Neural progenitor cell (in vitro differentiated cells): ENCODE data around the gene IL31RA. TPM values are rescaled to one million over a fixed set of nuclear protein-coding genes. Genes with fewer than 3 reads are reported as not detected.
"Not testable (repeated sequence)": the region's sequence is repeated elsewhere in the genome, so short reads cannot be mapped to it uniquely, and the experiment has no call there.

Source experiments
- DNase-seq: peaks from one replicate; pipeline ENCODE4 v3.0.0-alpha.2; 2016; ENCODE audit warnings: low spot score
- H2AFZ ChIP-seq: fragments of 200-600 bp; sonication (generic); replicated peaks from 2 replicates; pipeline ENCODE4 v1.6.1; 2016; ENCODE audit warnings: antibody characterized with exemption
- H3F3A ChIP-seq: fragments of 200-600 bp; sonication (generic); 2 replicates; pipeline ENCODE4 v1.6.1; 2016; ENCODE audit warnings: antibody characterized with exemption, low read depth
- H3K27ac ChIP-seq: fragments of 200-600 bp; sonication (generic); 2 replicates; pipeline ENCODE4 v1.5.1; 2016; ENCODE audit warnings: mild to moderate bottlenecking
- H3K27me3 ChIP-seq: fragments of 200-600 bp; sonication (generic); 2 replicates; pipeline ENCODE4 v1.6.1; 2016; ENCODE audit warnings: mild to moderate bottlenecking, moderate library complexity
- H3K36me3 ChIP-seq: fragments of 200-600 bp; sonication (generic); 2 replicates; pipeline ENCODE4 v1.5.1; 2016
- H3K4me1 ChIP-seq: fragments of 200-600 bp; sonication (generic); 2 replicates; pipeline ENCODE4 v1.6.1; 2016; ENCODE audit warnings: mixed run types
- H3K4me2 ChIP-seq: fragments of 200-600 bp; sonication (generic); 2 replicates; pipeline ENCODE4 v1.6.1; 2016
- H3K4me3 ChIP-seq: fragments of 200-600 bp; sonication (generic); 2 replicates; pipeline ENCODE4 v1.5.1; 2016
- H3K79me2 ChIP-seq: fragments of 200-600 bp; sonication (generic); 2 replicates; pipeline ENCODE4 v1.6.1; 2016; ENCODE audit warnings: low read depth
- H3K9ac ChIP-seq: fragments of 200-600 bp; sonication (generic); 2 replicates; pipeline ENCODE4 v1.6.1; 2016
- H3K9me3 ChIP-seq: fragments of 200-600 bp; sonication (generic); 2 replicates; pipeline ENCODE4 v1.5.1; 2016; ENCODE audit warnings: low read depth
- H4K20me1 ChIP-seq: fragments of 200-600 bp; sonication (generic); 2 replicates; pipeline ENCODE4 v1.6.1; 2016; ENCODE audit warnings: low read depth
- H3K27ac Mint-ChIP-seq: 3 replicates; pipeline ENCODE4 v1.8.0; 2021; ENCODE audit warnings: mixed read lengths
- H3K27me3 Mint-ChIP-seq: 2 replicates; pipeline ENCODE4 v1.8.0; 2022; ENCODE audit warnings: low read depth, mild to moderate bottlenecking, inconsistent platforms, moderate library complexity, mixed read lengths; ENCODE audit not compliant: insufficient read depth
- H3K36me3 Mint-ChIP-seq: 3 replicates; pipeline ENCODE4 v1.8.0; 2021; ENCODE audit warnings: mixed read lengths
- H3K4me1 Mint-ChIP-seq: 3 replicates; pipeline ENCODE4 v1.8.0; 2021; ENCODE audit warnings: mixed read lengths
- H3K4me3 Mint-ChIP-seq: 3 replicates; pipeline ENCODE4 v1.8.0; 2021; ENCODE audit warnings: mild to moderate bottlenecking, moderate library complexity, mixed read lengths
- H3K9me3 Mint-ChIP-seq: 3 replicates; pipeline ENCODE4 v1.8.0; 2020; ENCODE audit warnings: mixed read lengths
- EZH2 ChIP-seq: fragments of 200-600 bp; sonication (generic); IDR thresholded peaks from 2 replicates; pipeline ENCODE4 v1.6.1; 2017; ENCODE audit warnings: antibody characterized with exemption, mild to moderate bottlenecking, moderate library complexity
- EZH2phosphoT487 ChIP-seq: fragments of 200-600 bp; sonication (generic); IDR thresholded peaks from 2 replicates; pipeline ENCODE4 v1.6.1; 2017; ENCODE audit warnings: antibody characterized with exemption
- total RNA-seq: library from RNA; depleted of rRNA; stranded (reverse); fragments of >200 nt; gene quantifications from 2 replicates; pipeline ENCODE4 v1.2.3, GENCODE V29; 2015; ENCODE audit warnings: low replicate concordance
- TF ChIP-seq, protein P1 (sequence below): fragments of 200-600 bp; sonication (generic); IDR thresholded peaks from 2 replicates; pipeline ENCODE4 v1.5.1; 2017; ENCODE audit warnings: antibody characterized with exemption, mild to moderate bottlenecking

IL31RA gene
- total RNA-seq, 1 donor from 2014 or later, result not detected

- no peaks in the 10 kb centered on the region for H3F3A ChIP-seq
- H3K27ac ChIP-seq, result no peak overlapping the region
- no peak for DNase-seq
- TF ChIP-seq EZH2, result no peak
- TF ChIP-seq, protein P1, sequence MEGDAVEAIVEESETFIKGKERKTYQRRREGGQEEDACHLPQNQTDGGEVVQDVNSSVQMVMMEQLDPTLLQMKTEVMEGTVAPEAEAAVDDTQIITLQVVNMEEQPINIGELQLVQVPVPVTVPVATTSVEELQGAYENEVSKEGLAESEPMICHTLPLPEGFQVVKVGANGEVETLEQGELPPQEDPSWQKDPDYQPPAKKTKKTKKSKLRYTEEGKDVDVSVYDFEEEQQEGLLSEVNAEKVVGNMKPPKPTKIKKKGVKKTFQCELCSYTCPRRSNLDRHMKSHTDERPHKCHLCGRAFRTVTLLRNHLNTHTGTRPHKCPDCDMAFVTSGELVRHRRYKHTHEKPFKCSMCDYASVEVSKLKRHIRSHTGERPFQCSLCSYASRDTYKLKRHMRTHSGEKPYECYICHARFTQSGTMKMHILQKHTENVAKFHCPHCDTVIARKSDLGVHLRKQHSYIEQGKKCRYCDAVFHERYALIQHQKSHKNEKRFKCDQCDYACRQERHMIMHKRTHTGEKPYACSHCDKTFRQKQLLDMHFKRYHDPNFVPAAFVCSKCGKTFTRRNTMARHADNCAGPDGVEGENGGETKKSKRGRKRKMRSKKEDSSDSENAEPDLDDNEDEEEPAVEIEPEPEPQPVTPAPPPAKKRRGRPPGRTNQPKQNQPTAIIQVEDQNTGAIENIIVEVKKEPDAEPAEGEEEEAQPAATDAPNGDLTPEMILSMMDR, result no peak
- TF ChIP-seq EZH2phosphoT487, result no peak
- no peaks in the 10 kb centered on the region for H3K4me1 ChIP-seq
- H3K27me3 Mint-ChIP-seq, result no peaks in the 10 kb centered on the region
- H3K4me2 ChIP-seq, result no peak overlapping the region
- H3K4me3 Mint-ChIP-seq, result no peak overlapping the region
- no peaks in the 10 kb centered on the region for H3K4me1 Mint-ChIP-seq
- no peaks in the 10 kb centered on the region for H3K9me3 ChIP-seq
- H3K9me3 Mint-ChIP-seq, result no peaks in the 10 kb centered on the region
- H3K79me2 ChIP-seq, result no peaks in the 10 kb centered on the region
- H3K36me3 Mint-ChIP-seq, result no peaks in the 10 kb centered on the region
- no peak overlapping the region for H3K27ac Mint-ChIP-seq
- H3K9ac ChIP-seq, result no peak overlapping the region
- no peaks in the 10 kb centered on the region for H4K20me1 ChIP-seq
- H3K27me3 ChIP-seq, result no peaks in the 10 kb centered on the region
- H2AFZ ChIP-seq, result no peak overlapping the region
- no peaks in the 10 kb centered on the region for H3K36me3 ChIP-seq
- H3K4me3 ChIP-seq, result no peak overlapping the region
Measured at GRCh38 chr5:55935371-55935770, 84.2 kb downstream of the IL31RA start.

GRCh38 chr5:55936100-55936693 lies 85.0 kb downstream of the IL31RA start:
- Histone ChIP-seq H3K27ac (no peak overlapping the region), H3K4me1 (no peaks in the 10 kb centered on the region), H3F3A (no peaks in the 10 kb centered on the region), H3K9ac (no peak overlapping the region), H3K4me2 (no peak overlapping the region), H2AFZ (no peak overlapping the region), H3K4me3 (no peak overlapping the region), H3K27me3 (no peaks in the 10 kb centered on the region), H3K9me3 (no peaks in the 10 kb centered on the region), H3K79me2 (no peaks in the 10 kb centered on the region), H4K20me1 (no peaks in the 10 kb centered on the region), H3K36me3 (no peaks in the 10 kb centered on the region)
- Mint-ChIP-seq H3K27ac (no peak overlapping the region), H3K4me1 (no peaks in the 10 kb centered on the region), H3K9me3 (no peaks in the 10 kb centered on the region), H3K36me3 (no peaks in the 10 kb centered on the region), H3K27me3 (no peaks in the 10 kb centered on the region), H3K4me3 (no peak overlapping the region)
- DNase-seq, result peak; percentile 84
- TF ChIP-seq EZH2 (no peak), EZH2phosphoT487 (no peak)
- TF ChIP-seq, protein P1, result peak; percentile 90

- not testable (repeated sequence) for H3K9me3 ChIP-seq, H3F3A ChIP-seq, H3K4me3 Mint-ChIP-seq, H3K9ac ChIP-seq, H3K4me1 Mint-ChIP-seq, H3K4me1 ChIP-seq, DNase-seq, H3K36me3 Mint-ChIP-seq, H3K79me2 ChIP-seq, H3K4me3 ChIP-seq, H3K36me3 ChIP-seq, H3K27me3 ChIP-seq, H3K4me2 ChIP-seq, H3K27ac ChIP-seq, H4K20me1 ChIP-seq, H3K27ac Mint-ChIP-seq, H2AFZ ChIP-seq, H3K27me3 Mint-ChIP-seq, H3K9me3 Mint-ChIP-seq
Measured at GRCh38 chr5:55937598-55937997, 86.4 kb downstream of the IL31RA start.

DNA sequence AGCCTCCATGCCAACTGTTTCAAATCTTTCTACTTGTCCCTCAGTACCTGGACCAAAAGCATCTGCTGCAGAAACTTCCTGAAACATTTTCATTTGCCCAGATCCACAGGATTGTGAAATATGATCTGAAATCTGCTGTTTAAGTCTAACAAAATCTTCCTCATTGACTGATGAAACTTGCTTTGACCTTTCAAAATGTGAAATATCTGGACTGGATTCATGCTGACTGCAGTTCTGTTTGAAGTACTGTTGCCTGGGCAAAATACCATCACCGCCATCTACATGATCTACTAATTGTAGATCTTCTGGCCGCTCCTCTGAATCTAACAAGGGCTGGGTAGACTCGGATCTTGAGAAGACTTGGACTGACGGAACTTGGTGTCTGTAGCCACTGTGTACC lies 90.0 kb downstream of the IL31RA start:
- H3K36me3 Mint-ChIP-seq, result peaks cover 15% of the 10 kb centered on the region
- not testable (repeated sequence) for DNase-seq, H4K20me1 ChIP-seq, H3K79me2 ChIP-seq, H3K27ac ChIP-seq, H3K4me3 ChIP-seq, H3K4me3 Mint-ChIP-seq, H3K9ac ChIP-seq, H3K36me3 ChIP-seq, H3K9me3 ChIP-seq, H3K9me3 Mint-ChIP-seq, H3K4me1 Mint-ChIP-seq, H3K27me3 Mint-ChIP-seq, H3K27ac Mint-ChIP-seq, H2AFZ ChIP-seq, H3K4me2 ChIP-seq, H3K27me3 ChIP-seq, H3F3A ChIP-seq, H3K4me1 ChIP-seq
